ENCODE results near the gene CASP8. TPM values are rescaled to one million over a fixed set of nuclear protein-coding genes. Genes with fewer than 3 reads are reported as not detected.

CASP8 gene
- total RNA-seq, 4 donors from 2014 or later, result 10.9 to 26.4 (median 18.5) TPM

DNA sequence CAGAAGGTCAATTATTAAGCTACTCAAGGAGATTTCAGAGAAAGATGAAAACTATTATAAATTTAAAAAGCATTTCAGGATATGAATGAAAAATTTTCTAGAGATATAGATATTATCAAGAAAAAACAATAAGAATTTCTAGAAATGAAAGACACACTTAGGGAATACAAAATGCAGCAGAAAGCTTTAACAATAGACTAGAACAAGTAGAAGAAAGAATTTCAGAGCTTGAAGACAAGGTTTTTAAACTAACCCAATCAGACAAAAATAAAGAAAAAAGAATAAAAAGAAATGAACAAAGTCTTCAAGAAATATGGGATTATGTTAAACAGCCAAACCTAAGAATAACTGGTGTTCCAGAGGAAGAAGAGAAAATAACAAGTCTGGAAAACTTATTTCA is 62.4 kb downstream of the CASP8 start:
- H3K4me3 ChIP-seq (ENCODE audit: low read depth, poor library complexity, severe bottlenecking), result no peak overlapping the region
- DNase-seq (ENCODE audit: low spot score in 2 of 2), result no peak
- intact Hi-C loops (cut with DNase I; ENCODE audit: low total_unique reads), result no loop called here
- TF ChIP-seq POLR2A (IDR thresholded peaks at IDR 0.05), result no peak
- TF ChIP-seq, protein P1, sequence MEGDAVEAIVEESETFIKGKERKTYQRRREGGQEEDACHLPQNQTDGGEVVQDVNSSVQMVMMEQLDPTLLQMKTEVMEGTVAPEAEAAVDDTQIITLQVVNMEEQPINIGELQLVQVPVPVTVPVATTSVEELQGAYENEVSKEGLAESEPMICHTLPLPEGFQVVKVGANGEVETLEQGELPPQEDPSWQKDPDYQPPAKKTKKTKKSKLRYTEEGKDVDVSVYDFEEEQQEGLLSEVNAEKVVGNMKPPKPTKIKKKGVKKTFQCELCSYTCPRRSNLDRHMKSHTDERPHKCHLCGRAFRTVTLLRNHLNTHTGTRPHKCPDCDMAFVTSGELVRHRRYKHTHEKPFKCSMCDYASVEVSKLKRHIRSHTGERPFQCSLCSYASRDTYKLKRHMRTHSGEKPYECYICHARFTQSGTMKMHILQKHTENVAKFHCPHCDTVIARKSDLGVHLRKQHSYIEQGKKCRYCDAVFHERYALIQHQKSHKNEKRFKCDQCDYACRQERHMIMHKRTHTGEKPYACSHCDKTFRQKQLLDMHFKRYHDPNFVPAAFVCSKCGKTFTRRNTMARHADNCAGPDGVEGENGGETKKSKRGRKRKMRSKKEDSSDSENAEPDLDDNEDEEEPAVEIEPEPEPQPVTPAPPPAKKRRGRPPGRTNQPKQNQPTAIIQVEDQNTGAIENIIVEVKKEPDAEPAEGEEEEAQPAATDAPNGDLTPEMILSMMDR (IDR thresholded peaks at IDR 0.05), result no peak

DNA sequence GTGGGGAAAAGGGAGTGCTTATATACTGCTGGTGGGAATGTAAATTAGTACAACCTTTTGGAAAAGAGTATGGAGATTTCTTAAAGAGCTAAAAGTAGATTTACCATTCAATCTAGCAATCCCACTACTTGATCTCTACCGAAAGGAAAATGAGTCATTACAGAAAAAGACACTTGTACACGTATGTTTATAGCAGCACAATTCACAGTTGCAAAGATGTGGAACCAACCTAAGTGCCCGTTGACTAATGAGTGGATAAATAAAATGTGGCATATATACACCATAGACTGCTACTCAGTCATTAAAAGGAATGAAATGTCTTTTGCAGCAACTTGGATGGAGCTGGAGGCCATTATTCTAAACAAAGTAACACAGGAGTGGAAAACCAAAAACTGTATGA is 67.3 kb downstream of the CASP8 start:
- no peak for TF ChIP-seq POLR2A (IDR thresholded peaks at IDR 0.05)
- TF ChIP-seq, protein P1 (IDR thresholded peaks at IDR 0.05), result no peak
- intact Hi-C loops (cut with DNase I; ENCODE audit: low total_unique reads), result no loop called here
- no peak for DNase-seq (ENCODE audit: low spot score in 2 of 2)
- 88 to 89% methylated on average over 3 of the region's 3 CpGs for WGBS, 2 donors
- no peak overlapping the region for H3K4me3 ChIP-seq (ENCODE audit: low read depth, poor library complexity, severe bottlenecking)

DNA sequence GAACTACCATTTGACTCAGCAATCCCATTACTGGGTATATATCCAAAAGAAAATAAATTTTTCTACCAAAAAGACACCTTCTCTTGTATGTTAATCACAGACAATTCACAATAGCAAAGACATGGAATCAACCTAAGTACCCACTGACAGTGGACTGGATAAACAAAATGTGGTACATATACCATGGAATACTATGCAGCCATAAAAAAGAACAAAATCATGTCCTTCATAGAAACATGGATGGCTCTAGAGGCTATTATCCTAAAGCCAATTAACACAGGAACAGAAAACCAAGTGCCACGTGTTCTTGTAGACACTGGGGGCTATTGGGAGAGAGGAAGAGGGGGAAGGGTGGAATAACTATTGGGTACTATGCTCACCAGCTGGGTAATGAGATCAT is 69.1 kb downstream of the CASP8 start:
- no peak overlapping the region for H3K4me3 ChIP-seq (ENCODE audit: low read depth, poor library complexity, severe bottlenecking)
- intact Hi-C loops (cut with DNase I; ENCODE audit: low total_unique reads), result no loop called here
- DNase-seq (ENCODE audit: low spot score in 2 of 2), result no peak
- TF ChIP-seq, protein P1 (IDR thresholded peaks at IDR 0.05), result no peak
- no peak for TF ChIP-seq POLR2A (IDR thresholded peaks at IDR 0.05)
- 42 to 61% methylated on average over 1 of the region's 1 CpG for WGBS, 2 donors

Other genes starting within 250 kb of the CASP8 start
- 10 to 100 TPM in 3 of 4 donors, 1 to 10 TPM in 1; 9.6 to 27.9 (median 15.2) TPM for gene HYCC2, start 188.9 kb upstream of the CASP8 start, total RNA-seq
- gene NDUFB3, start 188.5 kb upstream of the CASP8 start, total RNA-seq, result 10 to 100 TPM; 31.8 to 46.8 (median 35.3) TPM
- 100 to 1,000 TPM; 136 to 163 (median 147) TPM for gene CFLAR, start 144.4 kb upstream of the CASP8 start, total RNA-seq
- gene CASP10, start 77.4 kb upstream of the CASP8 start, total RNA-seq, result 1 to 10 TPM; 4.0 to 6.3 (median 4.2) TPM
- gene FLACC1, start 96.8 kb downstream of the CASP8 start, total RNA-seq, result under 1 TPM in 3 of 4 donors, not detected in 1; 0.42 to 0.69 (median 0.59) TPM
- gene TRAK2, start 190.9 kb downstream of the CASP8 start, total RNA-seq, result 10 to 100 TPM; 12.4 to 21.8 (median 18.1) TPM
- gene STRADB, start 191.2 kb downstream of the CASP8 start, total RNA-seq, result 1 to 10 TPM; 4.3 to 4.9 (median 4.7) TPM